ENCODE data around the gene OBP2A. TPM values are rescaled to one million over a fixed set of nuclear protein-coding genes. Genes with fewer than 3 reads are reported as not detected.

OBP2A gene
- total RNA-seq, 1 experiment from 2014 or later: not detected

DNA sequence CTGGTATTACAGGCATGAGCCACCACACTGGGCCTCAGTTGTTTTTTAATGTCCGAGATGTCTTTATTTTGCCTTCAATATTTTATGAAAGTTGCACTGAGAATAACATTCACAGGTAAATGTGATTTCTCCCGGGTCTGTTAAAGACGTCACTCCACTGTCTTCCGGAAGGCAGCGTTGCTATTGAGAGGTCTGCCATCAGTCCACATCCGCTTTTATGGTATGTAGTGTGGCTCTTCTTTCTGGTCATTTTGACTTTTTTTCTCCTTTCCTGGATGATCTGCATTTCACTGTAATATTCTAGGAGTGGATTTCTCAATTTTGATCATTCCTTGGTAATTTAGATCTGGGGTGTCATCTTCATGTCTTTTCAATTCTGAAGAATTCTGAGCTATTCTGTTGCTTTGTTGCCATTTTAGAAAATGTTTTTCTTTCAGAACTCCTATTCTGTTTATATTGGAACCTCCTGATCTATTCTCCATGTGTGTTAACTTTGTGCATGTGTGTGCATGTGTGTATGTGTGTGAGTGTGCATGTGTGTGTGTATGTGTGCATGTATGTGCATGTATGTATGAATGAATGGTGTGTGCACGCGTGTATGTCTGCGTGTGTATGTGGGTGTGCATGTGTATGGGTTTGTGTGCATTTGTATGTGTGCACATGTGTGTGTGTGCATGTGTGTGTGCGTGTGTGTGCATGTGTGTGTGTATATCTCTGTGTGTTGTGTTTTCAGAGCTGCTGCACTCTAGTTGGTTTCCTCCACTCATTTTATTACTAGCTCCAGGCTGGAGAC, 26.6 kb upstream of the OBP2A start:
- no peak for DNase-seq
- no peaks in the 10 kb centered on the region for H3K9me3 Mint-ChIP-seq (ENCODE audit: unreplicated experiment)
- Histone ChIP-seq H3K9me3 (no peaks in the 10 kb centered on the region), H3K36me3 (ENCODE audit: control insufficient read depth, insufficient read depth, low read length) (no peaks in the 10 kb centered on the region), H3K4me1 (no peaks in the 10 kb centered on the region), H3K4me3 (ENCODE audit: low read depth, low read length) (no peak overlapping the region), H3K27me3 (replicated peaks; ENCODE audit: control insufficient read depth, insufficient read depth, low read length) (no peaks in the 10 kb centered on the region)
- TF ChIP-seq, protein P1, sequence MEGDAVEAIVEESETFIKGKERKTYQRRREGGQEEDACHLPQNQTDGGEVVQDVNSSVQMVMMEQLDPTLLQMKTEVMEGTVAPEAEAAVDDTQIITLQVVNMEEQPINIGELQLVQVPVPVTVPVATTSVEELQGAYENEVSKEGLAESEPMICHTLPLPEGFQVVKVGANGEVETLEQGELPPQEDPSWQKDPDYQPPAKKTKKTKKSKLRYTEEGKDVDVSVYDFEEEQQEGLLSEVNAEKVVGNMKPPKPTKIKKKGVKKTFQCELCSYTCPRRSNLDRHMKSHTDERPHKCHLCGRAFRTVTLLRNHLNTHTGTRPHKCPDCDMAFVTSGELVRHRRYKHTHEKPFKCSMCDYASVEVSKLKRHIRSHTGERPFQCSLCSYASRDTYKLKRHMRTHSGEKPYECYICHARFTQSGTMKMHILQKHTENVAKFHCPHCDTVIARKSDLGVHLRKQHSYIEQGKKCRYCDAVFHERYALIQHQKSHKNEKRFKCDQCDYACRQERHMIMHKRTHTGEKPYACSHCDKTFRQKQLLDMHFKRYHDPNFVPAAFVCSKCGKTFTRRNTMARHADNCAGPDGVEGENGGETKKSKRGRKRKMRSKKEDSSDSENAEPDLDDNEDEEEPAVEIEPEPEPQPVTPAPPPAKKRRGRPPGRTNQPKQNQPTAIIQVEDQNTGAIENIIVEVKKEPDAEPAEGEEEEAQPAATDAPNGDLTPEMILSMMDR (IDR thresholded peaks at IDR 0.05; ENCODE audit: insufficient read depth in 1 of 2, low read depth in 1 of 2, low read length in 1 of 2, severe bottlenecking in 1 of 2, unreplicated experiment in 1 of 2): no peak
- H3K4me1 Mint-ChIP-seq (ENCODE audit: low read depth, unreplicated experiment): no peaks in the 10 kb centered on the region
- H3K27ac Mint-ChIP-seq (ENCODE audit: unreplicated experiment): no peak overlapping the region
- BruUV-seq (replicated peaks): no TSS peak
- ChIA-PET CTCF (no interaction called here), POLR2A (no interaction called here)
- H3K36me3 Mint-ChIP-seq (ENCODE audit: insufficient read depth, unreplicated experiment): no peaks in the 10 kb centered on the region
- H3K27me3 Mint-ChIP-seq (ENCODE audit: insufficient read depth, unreplicated experiment): peaks cover 18% of the 10 kb centered on the region
- intact Hi-C loops (cut with micrococcal nuclease; ENCODE audit: unreplicated experiment): no loop called here
- H3K4me3 Mint-ChIP-seq (ENCODE audit: unreplicated experiment): no peak overlapping the region

GRCh38 chr9:135520916-135521607, 24.9 kb upstream of the OBP2A start, which contains the start of gene LCN1:
Gene LCN1, plus strand, starts transcription at chr9:135521440. Its CDS starts 58 bp downstream, at chr9:135521498.
- Mint-ChIP-seq H3K4me1 (ENCODE audit: low read depth, unreplicated experiment) (no peaks in the 10 kb centered on the region), H3K36me3 (ENCODE audit: insufficient read depth, unreplicated experiment) (no peaks in the 10 kb centered on the region), H3K9me3 (ENCODE audit: unreplicated experiment) (no peaks in the 10 kb centered on the region), H3K4me3 (ENCODE audit: unreplicated experiment) (no peak within 1 kb of the TSS), H3K27ac (ENCODE audit: unreplicated experiment) (no peak within 1 kb of the TSS), H3K27me3 (ENCODE audit: insufficient read depth, unreplicated experiment) (peaks cover 18% of the 10 kb centered on the region)
- Histone ChIP-seq H3K27me3 (replicated peaks; ENCODE audit: control insufficient read depth, insufficient read depth, low read length) (no peaks in the 10 kb centered on the region), H3K4me3 (ENCODE audit: low read depth, low read length) (no peak within 1 kb of the TSS), H3K4me1 (no peaks in the 10 kb centered on the region), H3K9me3 (no peaks in the 10 kb centered on the region), H3K36me3 (ENCODE audit: control insufficient read depth, insufficient read depth, low read length) (no peaks in the 10 kb centered on the region)
- CTCF ChIA-PET: no interaction called here
- no peak for DNase-seq
- TF ChIP-seq, protein P1 (IDR thresholded peaks at IDR 0.05; ENCODE audit: insufficient read depth in 1 of 2, low read depth in 1 of 2, low read length in 1 of 2, severe bottlenecking in 1 of 2, unreplicated experiment in 1 of 2): no peak
- intact Hi-C loops (cut with micrococcal nuclease; ENCODE audit: unreplicated experiment): no loop called here
- POLR2A ChIA-PET: no interaction called here
- BruUV-seq (replicated peaks): no TSS peak

DNA sequence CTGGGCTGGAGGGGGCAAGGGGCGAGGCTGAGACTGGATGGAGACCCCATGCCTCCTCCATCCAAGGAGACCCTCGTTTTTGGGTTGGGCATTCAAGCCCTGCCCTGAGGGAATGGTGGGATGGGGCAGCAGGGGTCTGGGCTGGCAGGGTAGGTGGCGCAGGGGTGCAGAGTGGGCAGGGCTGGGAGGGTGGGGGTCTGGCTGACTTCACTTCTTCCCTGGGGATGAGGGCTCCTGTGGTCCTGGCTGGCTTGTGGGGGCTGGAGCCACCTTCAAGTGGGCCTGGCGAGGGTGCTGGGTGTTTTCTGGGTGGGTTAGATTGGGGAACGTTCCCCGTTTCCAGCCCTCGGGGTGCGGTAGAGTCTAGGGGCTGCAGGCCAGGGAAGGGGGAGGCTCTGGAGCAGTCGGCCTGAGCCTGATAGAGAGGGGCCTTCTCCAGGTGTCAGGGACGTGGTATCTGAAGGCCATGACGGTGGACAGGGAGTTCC, 24.3 kb upstream of the OBP2A start:
- H3K4me3 ChIP-seq (ENCODE audit: low read depth, low read length): no peak overlapping the region
- H3K27ac Mint-ChIP-seq (ENCODE audit: unreplicated experiment): no peak overlapping the region
- H3K27me3 ChIP-seq (replicated peaks; ENCODE audit: control insufficient read depth, insufficient read depth, low read length): no peaks in the 10 kb centered on the region
- intact Hi-C loops (cut with micrococcal nuclease; ENCODE audit: unreplicated experiment): no loop called here
- H3K36me3 Mint-ChIP-seq (ENCODE audit: insufficient read depth, unreplicated experiment): no peaks in the 10 kb centered on the region
- no peaks in the 10 kb centered on the region for H3K9me3 ChIP-seq
- no peak overlapping the region for H3K4me3 Mint-ChIP-seq (ENCODE audit: unreplicated experiment)
- no peaks in the 10 kb centered on the region for H3K9me3 Mint-ChIP-seq (ENCODE audit: unreplicated experiment)
- ChIA-PET CTCF (no interaction called here), POLR2A (no interaction called here)
- H3K36me3 ChIP-seq (ENCODE audit: control insufficient read depth, insufficient read depth, low read length): no peaks in the 10 kb centered on the region
- TF ChIP-seq, protein P1 (IDR thresholded peaks at IDR 0.05; ENCODE audit: insufficient read depth in 1 of 2, low read depth in 1 of 2, low read length in 1 of 2, severe bottlenecking in 1 of 2, unreplicated experiment in 1 of 2): no peak
- no peaks in the 10 kb centered on the region for H3K4me1 Mint-ChIP-seq (ENCODE audit: low read depth, unreplicated experiment)
- no peaks in the 10 kb centered on the region for H3K4me1 ChIP-seq
- H3K27me3 Mint-ChIP-seq (ENCODE audit: insufficient read depth, unreplicated experiment): peaks cover 18% of the 10 kb centered on the region
- BruUV-seq (replicated peaks): no TSS peak
- no peak for DNase-seq
